Anterior cingulate cortex (tissue), 58 donors: ENCODE measurements around the gene LLGL2.
"Not testable (repeated sequence)": the region's sequence is repeated elsewhere in the genome, so short reads cannot be mapped to it uniquely, and the experiment has no call there.

Source experiments
- DNase-seq, 58 donors: peaks; one replicate each; lab custom pipeline; 2025; lab: John Stamatoyannopoulos, UW

LLGL2 gene, protein sequence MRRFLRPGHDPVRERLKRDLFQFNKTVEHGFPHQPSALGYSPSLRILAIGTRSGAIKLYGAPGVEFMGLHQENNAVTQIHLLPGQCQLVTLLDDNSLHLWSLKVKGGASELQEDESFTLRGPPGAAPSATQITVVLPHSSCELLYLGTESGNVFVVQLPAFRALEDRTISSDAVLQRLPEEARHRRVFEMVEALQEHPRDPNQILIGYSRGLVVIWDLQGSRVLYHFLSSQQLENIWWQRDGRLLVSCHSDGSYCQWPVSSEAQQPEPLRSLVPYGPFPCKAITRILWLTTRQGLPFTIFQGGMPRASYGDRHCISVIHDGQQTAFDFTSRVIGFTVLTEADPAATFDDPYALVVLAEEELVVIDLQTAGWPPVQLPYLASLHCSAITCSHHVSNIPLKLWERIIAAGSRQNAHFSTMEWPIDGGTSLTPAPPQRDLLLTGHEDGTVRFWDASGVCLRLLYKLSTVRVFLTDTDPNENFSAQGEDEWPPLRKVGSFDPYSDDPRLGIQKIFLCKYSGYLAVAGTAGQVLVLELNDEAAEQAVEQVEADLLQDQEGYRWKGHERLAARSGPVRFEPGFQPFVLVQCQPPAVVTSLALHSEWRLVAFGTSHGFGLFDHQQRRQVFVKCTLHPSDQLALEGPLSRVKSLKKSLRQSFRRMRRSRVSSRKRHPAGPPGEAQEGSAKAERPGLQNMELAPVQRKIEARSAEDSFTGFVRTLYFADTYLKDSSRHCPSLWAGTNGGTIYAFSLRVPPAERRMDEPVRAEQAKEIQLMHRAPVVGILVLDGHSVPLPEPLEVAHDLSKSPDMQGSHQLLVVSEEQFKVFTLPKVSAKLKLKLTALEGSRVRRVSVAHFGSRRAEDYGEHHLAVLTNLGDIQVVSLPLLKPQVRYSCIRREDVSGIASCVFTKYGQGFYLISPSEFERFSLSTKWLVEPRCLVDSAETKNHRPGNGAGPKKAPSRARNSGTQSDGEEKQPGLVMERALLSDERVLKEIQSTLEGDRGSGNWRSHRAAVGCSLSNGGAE

DNA sequence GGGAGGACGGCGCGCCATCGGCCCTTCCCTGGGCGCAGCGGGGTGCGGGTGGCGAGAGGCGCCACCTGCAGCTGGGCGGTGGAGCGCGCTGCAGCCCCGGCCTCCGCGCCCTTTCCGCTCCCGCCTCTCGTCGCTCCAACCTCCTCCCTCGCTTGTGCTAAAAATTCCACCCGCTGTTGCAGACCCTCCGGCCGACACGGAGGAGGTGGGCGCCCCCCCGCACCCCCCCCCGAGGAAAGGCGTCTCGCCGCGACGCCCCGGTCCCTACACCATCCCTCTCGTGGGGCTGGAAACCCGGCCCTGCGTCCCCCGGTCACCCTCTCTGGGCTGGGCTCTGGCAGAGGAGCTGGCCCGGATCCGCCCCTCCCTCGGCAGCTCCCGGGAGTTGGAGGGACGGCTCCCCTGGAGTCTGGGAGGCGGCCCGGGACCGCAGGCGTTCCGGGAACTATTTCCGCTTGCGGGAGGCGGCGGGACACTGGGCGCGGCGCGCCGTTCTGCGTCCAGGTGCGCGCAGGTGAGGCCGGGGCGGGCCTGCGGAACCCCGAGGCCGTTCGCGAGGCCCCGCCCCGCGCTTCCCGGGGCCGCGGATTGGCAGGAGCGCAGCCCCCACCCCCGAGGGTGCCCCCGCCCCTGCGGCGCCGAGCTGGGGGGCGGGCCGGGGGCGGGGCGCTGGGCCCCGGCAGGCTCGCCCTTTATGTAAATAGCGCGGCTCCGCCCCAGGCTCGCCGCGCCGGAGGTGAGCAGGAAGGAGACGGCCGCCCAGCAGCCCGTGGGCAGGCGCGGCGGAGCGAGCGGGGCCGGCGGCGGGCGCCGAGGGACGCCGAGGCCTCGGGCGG, at the start of gene LLGL2:
LLGL2 (plus strand) TSS at position 728 of the 836 bp plus-strand sequence. CDS start 17,730 bp downstream, outside the sequence.
- DNase-seq: peak in 22 of 58 donors; percentile 23 to 67 (median 50)

DNA sequence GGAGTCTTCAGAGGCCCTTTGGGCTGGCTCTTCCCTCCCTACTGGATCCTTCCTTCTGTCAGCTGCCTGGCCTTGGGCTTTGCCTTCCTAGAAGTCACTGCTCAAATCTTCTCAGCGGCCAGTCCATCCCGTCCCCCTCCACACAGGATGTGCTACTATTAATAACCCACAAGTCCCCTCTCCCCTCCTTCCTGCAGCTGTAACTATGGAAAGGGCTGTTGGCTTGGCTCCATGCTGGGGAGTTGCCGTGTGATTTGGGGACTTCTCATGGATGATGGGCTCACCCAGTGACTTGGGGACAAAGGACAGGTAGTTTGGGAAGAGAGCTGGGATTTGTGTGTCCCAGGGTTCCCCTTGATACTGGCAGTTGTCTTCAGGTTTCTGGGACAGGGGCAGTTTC, 49.6 kb upstream of the LLGL2 start:
- DNase-seq: peak in 1 of 58 donors; percentile 54

DNA sequence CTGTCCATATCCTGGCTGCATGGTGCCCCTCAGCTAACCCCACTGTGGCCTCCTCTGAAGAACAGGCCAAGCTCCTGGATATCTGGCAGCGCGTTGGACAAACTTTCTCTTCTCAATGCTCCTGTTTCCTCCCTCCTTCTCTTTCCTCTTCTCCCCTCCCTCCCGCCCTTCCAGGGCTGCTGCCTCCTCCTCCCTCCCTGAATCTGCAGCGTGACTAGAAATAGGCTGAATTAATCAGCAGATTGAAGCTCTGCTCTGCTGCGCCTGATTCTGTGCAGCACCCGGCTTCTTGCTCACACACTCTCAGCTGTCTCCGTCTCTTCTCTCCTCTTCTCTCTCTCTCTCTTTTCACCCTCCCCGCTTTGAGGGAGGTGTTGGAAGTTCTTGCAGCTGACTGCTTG, 49.2 kb upstream of the LLGL2 start:
- peak in 48 of 58 donors; percentile 29 to 92 (median 68) for DNase-seq

DNA sequence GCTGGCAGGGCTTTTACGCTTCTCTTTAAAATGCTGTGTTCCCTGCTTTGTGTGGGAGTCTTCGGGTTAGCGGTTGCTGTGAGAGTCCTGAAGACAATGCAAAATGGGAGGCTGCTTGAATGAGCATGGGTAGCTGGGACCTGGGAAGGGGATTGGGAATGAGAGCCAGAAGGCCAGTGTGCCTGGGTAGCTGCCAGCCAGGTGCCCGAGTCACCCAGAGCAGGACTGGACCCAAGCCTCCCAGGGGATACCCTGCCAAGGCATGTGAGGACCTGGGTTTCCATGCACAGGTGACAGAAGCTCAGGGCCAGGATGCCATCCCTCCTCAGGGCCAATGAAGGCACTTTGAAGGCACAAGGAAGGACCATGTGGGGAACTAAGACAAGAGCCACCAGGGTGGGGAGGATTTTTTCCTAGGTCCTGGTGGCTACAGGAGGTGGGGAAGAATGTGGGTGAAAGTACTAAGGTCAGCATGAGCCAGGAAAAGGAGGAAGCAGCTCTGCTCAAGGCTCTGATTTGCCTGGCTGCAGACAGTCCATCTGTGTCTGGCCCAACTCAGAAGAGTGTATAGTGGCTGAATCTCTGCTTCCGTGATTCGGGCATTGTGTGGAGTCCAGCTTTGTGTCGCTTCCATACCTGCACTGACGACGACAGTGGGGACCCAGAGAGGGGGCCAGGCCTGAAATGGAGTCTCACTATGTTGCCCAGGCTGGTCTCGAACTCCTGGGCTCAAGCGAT, 48.6 kb upstream of the LLGL2 start:
- peak in 1 of 58 donors; percentile 51 for DNase-seq

DNA sequence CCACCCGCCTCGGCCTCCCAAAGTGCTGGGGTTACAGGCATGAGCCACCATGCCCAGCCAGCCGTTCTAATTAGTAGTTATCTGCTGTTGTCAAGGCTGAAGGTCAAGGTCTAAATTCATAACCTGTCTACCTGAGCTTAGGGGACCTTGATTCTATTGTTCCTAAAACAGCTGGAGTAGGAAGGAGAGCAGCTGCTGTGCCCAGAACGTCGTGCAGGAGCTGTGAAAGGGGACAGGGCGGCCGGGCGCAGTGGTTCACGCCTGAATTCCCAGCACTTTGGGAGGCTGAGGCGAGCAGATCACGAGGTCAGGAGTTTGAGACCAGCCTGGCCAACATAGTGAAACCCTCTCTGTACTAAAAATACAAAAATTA, 48.0 kb upstream of the LLGL2 start:
- not testable (repeated sequence) for DNase-seq

DNA sequence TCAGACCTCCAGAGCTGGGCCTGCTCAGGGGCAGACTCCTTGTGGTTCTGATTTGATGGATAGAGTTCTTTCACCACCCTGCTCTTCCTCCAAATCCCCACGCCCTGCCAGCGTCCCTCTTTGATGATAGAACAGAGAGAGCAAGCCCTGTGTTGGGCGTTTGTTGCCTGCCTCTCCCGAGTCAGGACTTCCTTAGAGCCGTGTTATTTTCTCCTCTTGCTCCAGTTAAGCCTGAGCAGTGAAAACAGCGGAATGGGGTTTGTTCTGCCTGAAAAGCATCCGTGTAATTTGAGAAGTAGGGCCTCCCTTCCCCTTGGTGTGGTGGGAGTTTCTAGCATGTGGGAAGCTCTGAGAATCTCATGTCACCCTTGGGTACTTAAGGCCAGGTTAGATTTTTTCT, 47.0 kb upstream of the LLGL2 start:
- DNase-seq: no peak

DNA sequence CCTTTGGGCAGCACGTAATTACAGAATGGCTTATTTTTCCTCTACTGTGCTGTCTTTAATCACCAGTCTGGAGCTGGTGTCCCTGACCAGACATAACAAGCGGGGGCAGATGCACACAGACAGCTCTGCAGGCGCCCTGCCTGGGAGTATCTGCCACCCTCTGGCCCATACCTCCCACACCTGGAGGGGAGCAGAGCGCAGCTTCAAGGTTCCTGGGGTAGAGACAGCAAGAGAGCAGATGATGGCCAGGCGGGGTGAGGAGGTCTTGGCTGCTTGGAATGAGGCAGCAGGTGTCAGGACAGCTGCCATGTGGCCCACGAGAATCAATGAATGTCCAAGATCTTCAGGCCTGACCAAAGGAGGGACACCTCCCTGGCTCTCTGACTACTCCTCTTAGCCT, 45.2 kb upstream of the LLGL2 start:
- no peak for DNase-seq

DNA sequence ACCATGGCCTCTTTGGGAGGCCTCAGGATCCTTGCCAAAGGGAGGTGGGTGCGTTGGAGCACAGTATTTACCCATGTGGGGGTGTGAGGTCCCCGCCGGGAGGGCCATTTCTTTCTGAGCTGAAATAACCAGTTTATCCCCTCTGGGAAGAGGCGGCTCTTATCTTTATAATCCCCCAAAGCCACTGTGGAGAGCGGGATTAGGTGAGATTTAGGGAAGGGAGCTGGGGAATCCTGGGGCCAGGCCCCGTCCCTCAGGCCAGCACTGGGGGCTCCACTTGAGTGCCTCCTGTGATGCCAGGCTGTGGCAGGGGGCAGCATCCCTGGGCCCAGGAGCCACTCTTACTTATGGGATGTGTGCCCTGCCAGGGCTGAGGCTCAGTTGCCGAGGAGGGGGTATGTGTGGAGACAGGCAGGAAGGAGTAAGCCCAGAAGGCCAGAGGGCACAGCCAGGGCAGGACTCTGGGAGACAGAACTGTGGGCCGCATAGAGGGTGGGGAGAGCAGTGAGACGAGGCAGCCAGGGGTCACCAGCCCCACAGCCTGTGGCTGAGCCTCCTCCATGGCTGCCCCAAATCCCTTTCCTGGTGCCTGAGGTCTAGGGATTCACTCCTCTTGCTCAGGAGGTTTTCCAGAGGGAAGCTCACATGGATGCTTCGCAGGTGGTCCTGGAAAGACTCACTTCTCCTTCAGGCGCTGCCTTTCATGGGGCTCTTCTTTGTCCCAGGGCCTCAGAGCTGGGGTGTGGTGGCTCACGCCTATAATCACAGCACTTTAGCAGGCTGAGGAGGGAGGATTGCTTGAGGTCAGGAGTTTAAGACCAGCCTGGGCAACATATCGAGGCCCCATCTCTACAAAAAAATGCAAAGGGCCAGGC, 44.1 kb upstream of the LLGL2 start:
- no peak for DNase-seq

DNA sequence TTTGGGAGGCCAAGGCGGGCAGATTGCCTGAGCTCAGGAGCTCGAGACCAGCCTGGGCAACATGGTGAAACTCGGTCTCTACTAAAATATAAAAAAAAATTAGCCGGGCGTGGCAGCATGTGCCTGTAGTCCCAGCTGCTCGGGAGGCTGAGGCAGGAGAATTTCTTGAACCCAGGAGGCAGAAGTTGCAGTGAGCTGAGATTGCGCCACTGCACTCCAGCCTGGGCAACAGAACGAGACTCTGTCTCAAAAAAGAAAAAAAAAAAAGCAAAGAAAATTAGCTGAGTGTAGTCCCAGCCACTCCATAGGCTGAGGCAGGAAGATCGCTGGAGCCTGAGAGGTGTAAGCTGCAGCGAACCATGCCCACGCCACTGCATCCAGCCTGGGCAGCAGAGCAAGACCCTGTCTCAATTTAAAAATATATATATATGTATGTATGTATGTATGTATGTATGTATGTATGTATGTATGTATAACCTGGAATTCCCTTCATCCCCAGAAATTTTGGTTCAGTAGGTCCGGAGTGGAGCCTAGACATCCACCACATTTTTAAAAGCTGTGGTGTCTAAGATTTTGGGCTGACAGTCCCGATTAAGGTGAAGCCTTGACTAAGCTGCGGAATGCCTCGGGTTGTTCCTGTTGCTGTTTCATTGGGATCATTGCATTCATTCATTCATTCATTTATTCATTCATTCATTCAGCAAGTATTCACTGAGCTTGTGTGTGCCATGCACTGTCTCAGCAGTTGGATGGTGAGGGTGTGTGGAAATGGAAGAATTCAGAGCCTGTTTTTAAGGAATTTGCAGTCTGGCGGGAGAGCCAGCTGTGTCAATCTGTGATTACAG, 43.2 kb upstream of the LLGL2 start:
- DNase-seq: no peak

DNA sequence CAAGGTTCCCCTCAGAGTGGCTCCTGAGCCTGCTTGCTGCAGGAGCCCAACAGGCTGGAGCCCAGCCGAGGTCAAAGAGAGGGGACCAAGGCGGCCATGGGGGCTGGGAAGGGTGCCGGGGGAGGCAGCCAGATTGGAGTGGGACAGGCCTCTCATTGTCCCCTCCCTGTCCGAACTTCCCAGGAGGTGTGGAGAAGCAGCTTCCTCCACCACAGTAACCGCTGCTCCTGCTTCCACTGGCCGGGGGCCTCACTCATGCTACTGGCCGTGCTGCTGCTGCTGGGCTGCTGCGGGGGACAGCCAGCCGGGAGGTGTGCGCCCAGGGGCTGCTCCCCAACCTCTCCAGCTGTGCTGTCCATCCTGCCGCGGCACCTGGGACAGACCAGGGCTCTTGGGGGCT, 39.8 kb upstream of the LLGL2 start:
- DNase-seq: no peak

DNA sequence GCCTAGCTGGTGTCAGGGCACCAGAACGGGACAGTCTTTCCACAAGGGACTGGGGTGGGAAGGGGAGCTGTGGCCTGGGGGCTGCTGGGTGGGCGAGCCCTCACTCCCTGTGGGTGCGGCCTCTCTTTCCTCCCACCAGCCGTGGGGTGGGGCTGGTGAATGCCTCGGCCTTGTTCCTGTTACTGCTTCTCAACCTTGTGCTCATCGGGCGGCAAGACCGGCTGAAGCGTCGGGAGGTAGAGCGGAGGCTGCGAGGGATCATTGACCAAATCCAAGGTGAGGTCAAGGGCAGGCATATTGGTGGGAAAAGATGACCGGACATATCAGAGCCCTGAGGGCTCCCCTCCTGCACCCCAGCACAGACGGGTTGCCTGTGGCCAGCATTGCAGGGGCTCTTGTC, 39.3 kb upstream of the LLGL2 start:
- DNase-seq: no peak

DNA sequence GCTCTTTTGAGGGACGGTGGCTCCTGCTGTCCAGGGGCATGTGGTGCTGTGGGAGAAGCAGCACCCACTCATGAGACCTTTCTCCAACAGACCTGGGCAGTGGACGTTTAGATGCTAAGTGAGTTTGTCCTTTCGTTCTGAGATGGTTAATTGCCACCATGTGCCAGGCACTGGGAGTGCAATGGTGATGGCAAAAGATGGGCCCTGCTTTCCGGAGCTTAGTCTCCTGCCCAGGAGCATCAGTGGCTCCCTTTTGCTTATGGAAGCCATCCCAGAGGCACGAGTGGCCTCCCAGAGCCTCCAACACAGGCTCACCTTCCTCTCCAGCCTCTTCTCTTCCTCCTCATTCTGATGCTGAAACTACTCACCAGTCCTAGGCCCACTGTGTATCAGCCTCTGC, 38.5 kb upstream of the LLGL2 start:
- DNase-seq: no peak

DNA sequence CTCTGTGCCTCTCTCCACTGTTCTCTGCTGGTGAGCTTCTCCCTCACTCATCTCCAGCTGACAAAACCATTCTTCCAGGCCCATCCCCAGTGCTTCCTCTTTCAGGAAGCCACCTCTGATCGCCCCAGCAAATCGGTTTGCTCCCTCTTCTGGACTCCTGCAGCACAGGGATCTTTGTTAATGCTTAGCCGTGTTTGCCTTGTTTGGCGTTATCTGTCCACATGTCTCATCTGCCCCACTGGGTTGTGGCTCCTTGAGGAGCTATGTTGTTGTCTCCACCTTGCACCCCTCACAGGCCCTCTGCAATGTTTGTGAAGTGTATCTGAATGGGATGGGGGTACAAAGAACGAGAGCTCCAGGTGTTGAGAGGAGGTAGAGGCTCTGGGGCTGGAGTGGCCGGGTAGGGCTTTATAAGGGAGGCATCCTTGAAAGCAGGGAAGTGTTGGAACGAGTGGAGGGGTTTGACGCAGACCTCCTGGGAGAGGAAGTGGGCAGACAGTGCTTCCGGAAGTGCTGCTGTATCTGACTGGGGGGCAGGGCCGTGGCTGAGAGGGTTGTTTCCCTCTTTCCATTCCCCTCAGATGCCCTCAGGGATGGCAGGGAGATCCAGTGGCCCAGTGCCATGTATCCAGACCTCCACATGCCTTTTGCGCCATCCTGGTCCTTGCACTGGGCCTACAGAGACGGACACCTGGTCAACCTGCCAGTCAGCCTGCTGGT, 38.0 kb upstream of the LLGL2 start:
- DNase-seq: peak in 2 of 58 donors; percentile 27 to 33

DNA sequence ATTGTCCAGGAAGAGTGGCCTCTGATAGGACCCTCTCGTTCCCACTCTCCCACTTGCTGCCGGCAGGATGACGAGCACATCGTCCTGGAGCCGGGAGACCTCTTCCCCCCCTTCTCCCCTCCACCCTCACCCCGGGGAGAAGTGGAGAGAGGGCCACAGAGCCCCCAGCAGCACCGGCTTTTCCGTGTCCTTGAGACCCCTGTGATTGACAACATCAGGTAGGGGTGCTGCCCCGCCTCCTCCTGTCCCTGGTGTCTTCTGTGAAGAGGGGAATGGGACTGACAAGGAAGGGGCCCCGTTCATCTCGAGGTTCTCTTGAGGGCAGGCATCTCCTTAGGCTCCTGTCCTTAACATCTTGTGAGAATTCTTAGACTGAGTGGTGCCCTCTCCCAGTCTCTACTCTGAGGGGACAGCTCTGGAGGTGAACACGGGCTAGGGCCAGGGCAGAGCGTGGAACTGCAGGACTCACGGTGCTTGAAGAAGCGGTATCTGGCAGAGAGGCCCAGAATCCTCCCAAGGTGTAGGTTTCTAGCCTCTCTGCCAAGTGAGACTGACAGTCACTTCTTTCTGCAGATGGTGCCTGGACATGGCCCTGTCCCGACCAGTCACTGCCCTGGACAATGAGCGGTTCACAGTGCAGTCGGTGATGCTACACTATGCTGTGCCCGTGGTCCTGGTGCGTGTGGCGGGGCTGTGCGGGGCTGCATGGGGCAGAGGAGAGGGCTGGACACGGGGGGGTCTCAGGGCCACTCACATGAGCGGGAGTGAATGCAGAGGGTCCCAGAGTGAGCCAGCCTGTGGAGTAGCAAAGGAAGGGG, 36.6 kb upstream of the LLGL2 start:
- no peak for DNase-seq

DNA sequence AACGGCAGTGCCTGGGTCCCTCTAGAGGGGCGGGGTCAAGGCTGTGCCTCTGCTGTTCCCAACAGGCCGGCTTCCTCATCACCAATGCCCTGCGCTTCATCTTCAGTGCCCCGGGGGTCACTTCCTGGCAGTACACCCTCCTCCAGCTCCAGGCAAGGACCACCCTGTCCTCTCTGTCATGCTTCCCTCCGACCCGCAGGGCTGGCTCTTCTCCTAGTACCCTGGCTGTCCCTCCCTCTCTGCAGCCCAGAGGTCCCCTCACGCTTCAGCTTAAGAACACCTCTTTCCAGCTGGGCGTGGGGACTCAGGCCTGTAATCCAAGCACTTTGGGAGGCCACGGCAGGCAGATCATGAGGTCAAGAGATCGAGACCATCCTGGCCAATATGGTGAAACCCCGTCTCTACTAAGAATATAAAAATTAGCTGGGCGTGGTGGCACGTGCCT, 36.0 kb upstream of the LLGL2 start:
- no peak for DNase-seq

DNA sequence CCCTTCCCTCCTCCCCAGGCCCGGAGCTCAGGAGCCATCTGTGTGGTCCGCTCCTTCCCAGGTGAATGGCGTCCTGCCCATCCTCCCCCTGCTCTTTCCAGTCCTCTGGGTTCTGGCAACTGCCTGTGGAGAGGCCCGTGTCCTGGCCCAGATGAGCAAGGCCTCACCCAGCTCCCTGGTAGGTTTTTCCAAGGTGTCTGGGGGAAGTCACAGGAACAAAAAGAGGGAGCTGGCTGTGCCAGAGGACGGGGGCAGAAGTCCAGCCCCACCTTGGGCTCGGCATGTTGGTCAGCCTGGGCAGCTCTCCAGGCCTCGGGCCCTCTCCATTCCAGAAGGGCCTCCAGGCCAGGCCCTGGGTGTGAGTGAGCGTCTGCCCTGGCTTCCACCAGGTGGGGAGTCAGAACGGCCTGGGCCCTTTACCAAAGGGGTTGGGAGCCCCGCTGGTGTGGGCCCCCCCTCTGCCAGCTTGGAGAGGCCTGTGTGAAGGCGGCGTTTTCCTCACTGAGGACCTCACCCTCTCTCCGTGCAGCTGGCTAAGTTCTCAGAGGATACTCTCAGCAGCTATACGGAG, 35.2 kb upstream of the LLGL2 start:
- no peak for DNase-seq
